UCSD-AML1 (cell line): Measurements from ENCODE around the gene PGLYRP1.
A peak's percentile ranks its signal among the peaks of the same experiment; 100 is the strongest.

Experiments used
- DNase-seq: peaks from one replicate; lab custom pipeline; 2025; ENCODE audit not compliant: unreplicated experiment; lab: John Stamatoyannopoulos, UW

Gene PGLYRP1

GRCh38 chr19:46032597-46033025 is 9.8 kb upstream of the PGLYRP1 start:
- no peak for DNase-seq

- DNase-seq, result no peak
Measured at GRCh38 chr19:46031781-46032596, 9.1 kb upstream of the PGLYRP1 start.

GRCh38 chr19:46030812-46031550 is 8.1 kb upstream of the PGLYRP1 start:
- no peak for DNase-seq

- no peak for DNase-seq
Measured at GRCh38 chr19:46025835-46026234, 3.0 kb upstream of the PGLYRP1 start.

GRCh38 chr19:46023311-46023779 is 492 bp upstream of the PGLYRP1 start:
- DNase-seq, result no peak

GRCh38 chr19:46022061-46022430 is 807 bp downstream of the PGLYRP1 start:
- no peak for DNase-seq

GRCh38 chr19:46021531-46022041 is 1.3 kb downstream of the PGLYRP1 start:
- DNase-seq, result no peak

GRCh38 chr19:46020819-46021125 is 2.1 kb downstream of the PGLYRP1 start:
- DNase-seq, result no peak

GRCh38 chr19:46019270-46019669 is 3.6 kb downstream of the PGLYRP1 start:
- no peak for DNase-seq

GRCh38 chr19:46018729-46019251 is 4.1 kb downstream of the PGLYRP1 start:
- no peak for DNase-seq

GRCh38 chr19:46017874-46018675 is 4.8 kb downstream of the PGLYRP1 start:
- DNase-seq, result no peak

GRCh38 chr19:46017095-46017429 is 5.8 kb downstream of the PGLYRP1 start:
- DNase-seq, result no peak

- DNase-seq, result peak; percentile 61
Measured at GRCh38 chr19:46016426-46017094, 6.3 kb downstream of the PGLYRP1 start.

- no peak for DNase-seq
Measured at GRCh38 chr19:46015687-46016425, 7.0 kb downstream of the PGLYRP1 start.

GRCh38 chr19:46014941-46015686 is 7.7 kb downstream of the PGLYRP1 start:
- DNase-seq, result no peak

- no peak for DNase-seq
Measured at GRCh38 chr19:46014534-46014933, 8.3 kb downstream of the PGLYRP1 start.

- DNase-seq, result peak; percentile 59
Measured at GRCh38 chr19:46009530-46010510, 13.0 kb downstream of the PGLYRP1 start.

GRCh38 chr19:46006411-46006810 is 16.4 kb downstream of the PGLYRP1 start:
- DNase-seq, result no peak
